GM10266 (cell line): Measurements from ENCODE around the gene FLNA.

Experiments
- DNase-seq: peaks from one replicate; pipeline ENCODE4 v3.0.0; 2012; ENCODE audit errors: extremely low spot score
- TF ChIP-seq, protein P1 (sequence below): IDR thresholded peaks from 2 replicates; pipeline ENCODE4 v1.5.1; 2012; ENCODE audit warnings: mild to moderate bottlenecking, low read depth; ENCODE audit not compliant: control insufficient read depth, insufficient read depth; ENCODE audit errors: missing control alignments

Gene FLNA

DNA sequence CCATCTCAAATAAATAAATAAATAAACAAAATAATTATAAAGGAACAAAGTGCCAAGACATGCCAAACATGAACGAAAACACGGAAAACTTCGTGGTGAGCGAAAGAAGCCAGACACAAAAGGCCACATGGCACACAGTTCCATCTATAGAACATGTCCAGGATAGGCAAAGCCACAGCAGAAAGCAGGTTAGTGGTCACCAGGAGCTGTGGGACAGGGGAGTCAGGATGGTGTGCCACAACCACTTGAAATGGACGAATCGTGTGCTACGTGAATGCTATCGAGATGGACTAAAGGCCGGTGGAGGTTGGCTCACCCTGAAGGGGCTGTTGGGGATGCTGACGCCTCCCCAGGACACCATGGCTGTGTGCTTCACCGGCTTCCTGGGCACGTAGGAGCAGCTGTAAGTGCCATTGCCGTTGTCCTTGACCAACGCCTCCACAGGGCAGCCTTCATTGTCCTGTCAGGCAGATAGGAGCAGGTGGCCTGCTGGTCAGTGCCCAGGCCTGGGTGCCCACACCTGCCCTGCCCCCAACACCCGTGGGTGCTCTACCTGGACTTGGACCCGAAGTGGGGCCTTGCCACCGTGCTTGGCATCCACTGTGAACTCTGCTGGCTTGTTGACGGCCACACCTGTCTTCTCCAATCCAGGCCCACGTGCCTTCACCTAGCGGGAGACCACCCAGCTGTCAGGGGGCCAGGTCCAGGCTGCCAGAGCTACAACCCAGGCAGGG, 10.6 kb downstream of the FLNA start:
- no peak for DNase-seq
- TF ChIP-seq, protein P1, sequence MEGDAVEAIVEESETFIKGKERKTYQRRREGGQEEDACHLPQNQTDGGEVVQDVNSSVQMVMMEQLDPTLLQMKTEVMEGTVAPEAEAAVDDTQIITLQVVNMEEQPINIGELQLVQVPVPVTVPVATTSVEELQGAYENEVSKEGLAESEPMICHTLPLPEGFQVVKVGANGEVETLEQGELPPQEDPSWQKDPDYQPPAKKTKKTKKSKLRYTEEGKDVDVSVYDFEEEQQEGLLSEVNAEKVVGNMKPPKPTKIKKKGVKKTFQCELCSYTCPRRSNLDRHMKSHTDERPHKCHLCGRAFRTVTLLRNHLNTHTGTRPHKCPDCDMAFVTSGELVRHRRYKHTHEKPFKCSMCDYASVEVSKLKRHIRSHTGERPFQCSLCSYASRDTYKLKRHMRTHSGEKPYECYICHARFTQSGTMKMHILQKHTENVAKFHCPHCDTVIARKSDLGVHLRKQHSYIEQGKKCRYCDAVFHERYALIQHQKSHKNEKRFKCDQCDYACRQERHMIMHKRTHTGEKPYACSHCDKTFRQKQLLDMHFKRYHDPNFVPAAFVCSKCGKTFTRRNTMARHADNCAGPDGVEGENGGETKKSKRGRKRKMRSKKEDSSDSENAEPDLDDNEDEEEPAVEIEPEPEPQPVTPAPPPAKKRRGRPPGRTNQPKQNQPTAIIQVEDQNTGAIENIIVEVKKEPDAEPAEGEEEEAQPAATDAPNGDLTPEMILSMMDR = no peak

DNA sequence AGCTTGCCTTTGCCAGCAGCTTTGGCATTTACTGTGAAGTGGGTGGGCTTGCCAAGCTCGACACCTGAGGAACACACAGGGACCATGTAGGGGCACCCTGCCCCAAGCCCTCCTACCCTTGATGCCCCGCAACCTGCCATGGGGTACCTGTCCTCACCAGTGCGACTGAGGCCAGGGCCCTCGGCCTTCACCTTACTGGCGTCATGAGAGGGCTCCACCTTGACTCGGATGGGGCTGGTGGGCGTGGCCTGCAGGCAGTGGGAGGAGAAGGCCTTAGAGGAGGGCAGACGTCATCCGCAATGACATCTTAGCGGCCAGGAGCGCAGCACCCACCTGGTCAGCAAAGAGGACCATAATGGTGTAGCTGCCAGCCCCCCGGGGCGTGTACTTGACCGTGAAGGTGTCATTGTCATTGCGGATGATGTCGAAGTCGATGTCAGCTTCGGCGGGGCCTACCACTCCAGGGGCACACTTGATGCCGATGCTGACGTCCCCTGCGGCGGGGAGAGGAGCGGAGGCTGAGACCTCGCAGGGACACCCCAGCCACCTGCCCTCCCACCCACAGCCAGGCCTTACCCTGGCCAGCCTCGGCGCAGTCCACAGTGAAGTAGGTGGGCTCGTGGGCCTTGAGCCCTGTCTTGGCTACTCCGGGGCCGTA, 12.2 kb downstream of the FLNA start:
- no peak for DNase-seq
- TF ChIP-seq, protein P1 = no peak

DNA sequence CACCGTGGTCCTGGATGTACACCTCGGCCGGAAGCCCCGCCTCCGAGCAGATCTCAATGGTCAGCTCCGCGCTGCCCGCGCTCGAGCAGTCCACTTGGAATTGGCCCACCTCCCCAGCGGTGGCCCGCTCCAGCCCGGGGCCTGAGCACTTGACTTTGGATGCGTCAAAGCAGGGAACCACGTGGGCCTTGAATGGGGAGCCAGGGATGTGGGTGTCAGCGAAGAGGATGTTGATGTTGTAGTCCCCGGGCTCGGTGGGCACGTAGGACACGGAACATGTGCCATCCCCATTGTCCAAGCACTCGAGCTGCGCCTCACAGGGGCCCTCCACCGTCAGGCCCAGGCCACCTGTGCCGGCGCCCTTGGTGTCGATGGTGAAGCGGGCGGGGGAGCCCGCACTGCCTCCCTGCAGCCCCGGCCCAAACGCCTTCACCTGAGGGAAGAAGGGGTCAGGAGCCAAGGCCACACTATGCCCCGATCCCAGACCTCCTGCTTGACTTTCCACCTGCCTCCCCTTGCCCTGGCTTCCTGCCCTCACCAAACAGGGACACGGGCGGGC, 14.2 kb downstream of the FLNA start:
- TF ChIP-seq, protein P1 = no peak
- DNase-seq = no peak

DNA sequence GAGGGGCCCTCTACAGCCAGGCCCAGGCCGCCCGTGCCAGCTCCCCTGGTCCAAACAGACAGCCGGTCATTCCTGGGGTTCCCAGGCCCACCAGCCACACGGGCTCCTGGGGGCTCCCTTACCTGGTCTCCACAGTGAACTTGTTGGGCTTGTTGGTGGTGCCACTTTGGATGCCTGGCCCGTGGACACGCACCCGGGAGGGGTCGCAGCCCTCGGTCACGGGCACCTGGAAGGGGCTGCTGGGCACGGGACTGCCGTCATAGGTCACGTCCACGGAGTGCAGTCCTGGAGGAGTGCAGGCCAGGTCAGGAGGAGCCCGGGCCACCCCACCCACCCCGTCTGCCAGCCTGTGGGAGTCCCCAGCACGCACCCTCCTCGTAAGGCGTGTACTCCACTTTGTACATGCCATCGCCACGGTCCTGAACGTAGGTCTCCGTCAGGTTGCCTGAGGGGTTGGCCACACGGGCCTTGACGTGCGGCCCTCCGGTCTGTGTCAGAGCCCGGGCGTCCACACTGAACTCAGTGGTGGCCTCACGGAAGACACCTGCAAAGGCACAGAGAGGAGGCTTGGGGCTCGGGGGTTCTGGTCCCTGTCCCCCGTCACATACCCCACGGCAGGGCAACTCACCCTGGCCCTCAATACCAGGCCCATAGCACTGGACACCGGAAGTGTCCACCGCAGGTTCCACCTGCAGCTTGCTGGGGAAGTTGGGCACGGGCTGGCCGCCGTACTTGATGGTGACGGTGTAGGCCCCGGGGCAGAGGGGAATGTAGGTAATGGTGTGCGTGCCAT, 14.9 kb downstream of the FLNA start:
- no peak for DNase-seq
- TF ChIP-seq, protein P1 = no peak

DNA sequence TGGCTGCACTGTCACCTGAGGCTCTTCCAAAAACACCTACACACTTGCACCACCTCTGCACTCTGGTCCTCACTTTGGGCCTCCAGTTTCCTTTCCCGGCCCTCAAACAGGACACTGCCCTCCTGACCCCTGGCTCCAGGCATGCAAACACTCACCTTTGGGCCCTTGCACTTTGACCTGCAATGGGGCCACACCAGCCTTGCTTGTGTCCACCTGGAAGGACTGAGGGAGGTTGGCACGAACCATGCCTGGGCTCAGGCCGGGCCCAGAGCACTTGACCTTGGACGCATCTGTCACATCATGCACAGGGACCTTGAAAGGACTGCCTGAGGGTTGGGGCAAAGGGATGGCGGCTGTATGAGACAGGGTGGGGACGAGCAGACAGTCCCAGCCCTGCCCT, 15.6 kb downstream of the FLNA start:
- TF ChIP-seq, protein P1 = no peak
- DNase-seq = no peak

DNA sequence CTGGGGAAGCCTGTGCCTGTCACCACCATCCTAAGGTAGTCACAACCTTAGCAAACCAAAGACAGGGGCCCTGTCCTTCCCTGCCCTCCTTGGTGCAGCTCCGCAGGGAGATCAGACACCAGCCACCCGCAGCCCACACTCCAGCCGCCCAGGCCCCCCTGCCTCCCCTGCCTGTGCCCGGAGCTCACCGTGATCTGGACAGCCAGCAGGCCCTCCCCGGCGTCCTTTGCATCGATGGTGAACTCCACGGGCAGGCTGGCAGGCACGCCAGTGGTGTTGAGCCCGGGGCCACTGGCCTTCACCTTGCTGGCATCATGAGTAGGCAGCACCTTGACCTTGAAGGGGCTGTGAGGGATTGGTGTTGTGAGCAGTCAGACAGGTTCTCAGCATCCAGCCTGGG, 16.4 kb downstream of the FLNA start:
- TF ChIP-seq, protein P1 = no peak
- DNase-seq = no peak
